ENCODE measurements around the gene ZNF552. TPM values are rescaled to one million over a fixed set of nuclear protein-coding genes. Genes with fewer than 3 reads are reported as not detected.

The ZNF552 gene
- total RNA-seq, 1 donor from 2014 or later = 4.3 TPM

GRCh38 chr19:57779220-57779845 lies 35.4 kb downstream of the ZNF552 start:
- DNase-seq (ENCODE audit: extremely low read depth, low read depth, low spot score) = no peak

GRCh38 chr19:57778336-57778735 lies 36.4 kb downstream of the ZNF552 start:
- no peak for DNase-seq (ENCODE audit: extremely low read depth, low read depth, low spot score)

GRCh38 chr19:57776764-57777296 lies 37.9 kb downstream of the ZNF552 start:
- no peak for DNase-seq (ENCODE audit: extremely low read depth, low read depth, low spot score)

- no peak for DNase-seq (ENCODE audit: extremely low read depth, low read depth, low spot score)
Observed at GRCh38 chr19:57773488-57773887, 41.2 kb downstream of the ZNF552 start.

- DNase-seq (ENCODE audit: extremely low read depth, low read depth, low spot score) = no peak
Observed at GRCh38 chr19:57771417-57771816, 43.3 kb downstream of the ZNF552 start.

GRCh38 chr19:57769345-57770131 lies 45.2 kb downstream of the ZNF552 start, which contains the start of gene ZNF586:
Gene ZNF586 (plus strand): TSS chr19:57769676. CDS start chr19:57769843, 167 bp downstream.
- DNase-seq (ENCODE audit: extremely low read depth, low read depth, low spot score) = peak; percentile 68

GRCh38 chr19:57759096-57759495 lies 55.6 kb downstream of the ZNF552 start:
- no peak for DNase-seq (ENCODE audit: extremely low read depth, low read depth, low spot score)

GRCh38 chr19:57757941-57758340 lies 56.8 kb downstream of the ZNF552 start:
- DNase-seq (ENCODE audit: extremely low read depth, low read depth, low spot score) = no peak

Other genes starting within 250 kb of the ZNF552 start
- 4.4 and 5.0 TPM in 2 replicates for gene ZNF416, start 236.0 kb downstream of the ZNF552 start, total RNA-seq
- gene ZIK1, start 230.8 kb downstream of the ZNF552 start, total RNA-seq = 3.9 and 6.7 TPM in 2 replicates
- gene ZNF530, start 215.0 kb downstream of the ZNF552 start, total RNA-seq = 1.9 and 6.4 TPM in 2 replicates
- 12.6 and 18.8 TPM in 2 replicates for gene ZNF134, start 200.7 kb downstream of the ZNF552 start, total RNA-seq
- gene ZNF211, start 181.7 kb downstream of the ZNF552 start, total RNA-seq = 8.1 and 12.7 TPM in 2 replicates
- gene ZSCAN4, start 146.0 kb downstream of the ZNF552 start, total RNA-seq = not detected in 2 replicates
- gene ZNF551, start 132.9 kb downstream of the ZNF552 start, total RNA-seq = 3.8 and 8.8 TPM in 2 replicates
- 1.1 and 4.2 TPM in 2 replicates for gene ZNF154, start 105.7 kb downstream of the ZNF552 start, total RNA-seq
- 4.4 and 5.4 TPM in 2 replicates for gene ZNF671, start 87.3 kb downstream of the ZNF552 start, total RNA-seq
- 8.3 and 13.6 TPM in 2 replicates for gene ZNF776, start 68.1 kb downstream of the ZNF552 start, total RNA-seq
- gene ZNF586, start 45.2 kb downstream of the ZNF552 start, total RNA-seq = 13.3 and 14.2 TPM in 2 replicates
- gene ZNF587B, start 15.4 kb upstream of the ZNF552 start, total RNA-seq = 7.1 and 17.7 TPM in 2 replicates
- gene ZNF587, start 34.9 kb upstream of the ZNF552 start, total RNA-seq = 20.6 and 30.7 TPM in 2 replicates
- gene ZNF814, start 74.1 kb upstream of the ZNF552 start, total RNA-seq = 3.9 and 11.7 TPM in 2 replicates
- 7.2 and 8.6 TPM in 2 replicates for gene ZNF417, start 101.7 kb upstream of the ZNF552 start, total RNA-seq
- 4.3 and 6.3 TPM in 2 replicates for gene ZNF418, start 120.5 kb upstream of the ZNF552 start, total RNA-seq
- gene ZNF256, start 132.8 kb upstream of the ZNF552 start, total RNA-seq = 3.3 and 5.0 TPM in 2 replicates
- not detected in 2 replicates for gene C19orf18, start 159.6 kb upstream of the ZNF552 start, total RNA-seq
- 10.1 and 26.8 TPM in 2 replicates for gene ZNF606, start 187.9 kb upstream of the ZNF552 start, total RNA-seq
- not detected in 2 replicates for gene ZSCAN1, start 219.1 kb upstream of the ZNF552 start, total RNA-seq
- gene ZNF135, start 244.4 kb upstream of the ZNF552 start, total RNA-seq = 1.2 and 2.4 TPM in 2 replicates